Right atrium auricular region (tissue), 2 donors: Measurements from ENCODE around the gene TMEFF2. TPM values are rescaled to one million over a fixed set of nuclear protein-coding genes. Genes with fewer than 3 reads are reported as not detected.
"Not testable (repeated sequence)": the region's sequence is repeated elsewhere in the genome, so short reads cannot be mapped to it uniquely, and the experiment has no call there.

Source experiments
- DNase-seq: peaks from one replicate; pipeline ENCODE4 v3.0.0-alpha.2; 2019; ENCODE audit warnings: low spot score
- H3K27ac ChIP-seq, 2 donors: fragments of 200-600 bp; sonication (generic); 1 replicate in 1 of 2; 2 replicates in 1 of 2; pipeline ENCODE4 v1.5.1; 2016 to 2019
- H3K27me3 ChIP-seq, 2 donors: fragments of 200-600 bp; sonication (generic); one replicate each; pipeline versions ENCODE4 v1.5.1 to v1.6.0; 2017 to 2019
- H3K36me3 ChIP-seq: fragments of 200-600 bp; sonication (generic); one replicate; pipeline ENCODE4 v1.5.1; 2016
- H3K4me1 ChIP-seq, 2 donors: fragments of 200-600 bp; sonication (generic); one replicate each; pipeline versions ENCODE4 v1.5.1 to v1.6.0; 2017 to 2019
- H3K4me3 ChIP-seq, 2 donors: fragments of 200-600 bp; sonication (generic); 1 replicate in 1 of 2; 2 replicates in 1 of 2; pipeline ENCODE4 v1.5.1; 2017 to 2019; ENCODE audit warnings: mild to moderate bottlenecking in 1 of 2, moderate library complexity in 1 of 2
- H3K9me3 ChIP-seq, 2 donors: fragments of 200-600 bp; sonication (generic); one replicate each; pipeline ENCODE4 v1.5.1; 2019
- total RNA-seq, 2 donors: library from RNA; depleted of rRNA; stranded (reverse); fragments of >200 nt; gene quantifications; one replicate each; pipeline ENCODE4 v1.1.0, GENCODE V29; 2016
- TF ChIP-seq, protein P1 (sequence below), 2 donors: fragments of 200-600 bp; sonication (generic); IDR thresholded peaks; one replicate each; pipeline ENCODE4 v1.5.1; 2019; ENCODE audit warnings: antibody characterized with exemption in 2 of 2

The TMEFF2 gene
- total RNA-seq, 2 donors from 2014 or later = 0.56 TPM; not detected in 1

DNA sequence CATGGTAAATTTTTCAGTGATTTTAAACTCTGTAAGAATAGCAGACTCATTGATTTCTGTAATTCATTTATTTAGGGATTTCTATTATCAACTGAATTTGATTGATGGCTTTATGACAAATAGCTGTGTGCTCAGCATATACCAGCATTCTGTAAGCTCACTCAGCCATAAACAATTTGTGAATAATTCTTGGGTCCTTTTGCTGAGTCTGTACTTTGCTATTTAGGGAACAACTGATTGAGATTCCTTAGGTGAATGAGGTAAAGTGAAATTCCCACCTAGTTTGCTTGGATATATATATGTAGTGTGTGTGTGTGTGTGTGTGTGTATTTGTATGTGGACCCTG, 271.1 kb downstream of the TMEFF2 start:
- DNase-seq = no peak
- Histone ChIP-seq H3K27me3 (no peaks in the 10 kb centered on the region), H3K27ac (no peak overlapping the region), H3K4me1 (peaks cover 0 to 14% of the 10 kb centered on the region in 2 donors), H3K9me3 (no peaks in the 10 kb centered on the region), H3K4me3 (no peak overlapping the region), H3K36me3 (no peaks in the 10 kb centered on the region)
- TF ChIP-seq, protein P1, sequence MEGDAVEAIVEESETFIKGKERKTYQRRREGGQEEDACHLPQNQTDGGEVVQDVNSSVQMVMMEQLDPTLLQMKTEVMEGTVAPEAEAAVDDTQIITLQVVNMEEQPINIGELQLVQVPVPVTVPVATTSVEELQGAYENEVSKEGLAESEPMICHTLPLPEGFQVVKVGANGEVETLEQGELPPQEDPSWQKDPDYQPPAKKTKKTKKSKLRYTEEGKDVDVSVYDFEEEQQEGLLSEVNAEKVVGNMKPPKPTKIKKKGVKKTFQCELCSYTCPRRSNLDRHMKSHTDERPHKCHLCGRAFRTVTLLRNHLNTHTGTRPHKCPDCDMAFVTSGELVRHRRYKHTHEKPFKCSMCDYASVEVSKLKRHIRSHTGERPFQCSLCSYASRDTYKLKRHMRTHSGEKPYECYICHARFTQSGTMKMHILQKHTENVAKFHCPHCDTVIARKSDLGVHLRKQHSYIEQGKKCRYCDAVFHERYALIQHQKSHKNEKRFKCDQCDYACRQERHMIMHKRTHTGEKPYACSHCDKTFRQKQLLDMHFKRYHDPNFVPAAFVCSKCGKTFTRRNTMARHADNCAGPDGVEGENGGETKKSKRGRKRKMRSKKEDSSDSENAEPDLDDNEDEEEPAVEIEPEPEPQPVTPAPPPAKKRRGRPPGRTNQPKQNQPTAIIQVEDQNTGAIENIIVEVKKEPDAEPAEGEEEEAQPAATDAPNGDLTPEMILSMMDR (IDR thresholded peaks at IDR 0.05) = no peak

DNA sequence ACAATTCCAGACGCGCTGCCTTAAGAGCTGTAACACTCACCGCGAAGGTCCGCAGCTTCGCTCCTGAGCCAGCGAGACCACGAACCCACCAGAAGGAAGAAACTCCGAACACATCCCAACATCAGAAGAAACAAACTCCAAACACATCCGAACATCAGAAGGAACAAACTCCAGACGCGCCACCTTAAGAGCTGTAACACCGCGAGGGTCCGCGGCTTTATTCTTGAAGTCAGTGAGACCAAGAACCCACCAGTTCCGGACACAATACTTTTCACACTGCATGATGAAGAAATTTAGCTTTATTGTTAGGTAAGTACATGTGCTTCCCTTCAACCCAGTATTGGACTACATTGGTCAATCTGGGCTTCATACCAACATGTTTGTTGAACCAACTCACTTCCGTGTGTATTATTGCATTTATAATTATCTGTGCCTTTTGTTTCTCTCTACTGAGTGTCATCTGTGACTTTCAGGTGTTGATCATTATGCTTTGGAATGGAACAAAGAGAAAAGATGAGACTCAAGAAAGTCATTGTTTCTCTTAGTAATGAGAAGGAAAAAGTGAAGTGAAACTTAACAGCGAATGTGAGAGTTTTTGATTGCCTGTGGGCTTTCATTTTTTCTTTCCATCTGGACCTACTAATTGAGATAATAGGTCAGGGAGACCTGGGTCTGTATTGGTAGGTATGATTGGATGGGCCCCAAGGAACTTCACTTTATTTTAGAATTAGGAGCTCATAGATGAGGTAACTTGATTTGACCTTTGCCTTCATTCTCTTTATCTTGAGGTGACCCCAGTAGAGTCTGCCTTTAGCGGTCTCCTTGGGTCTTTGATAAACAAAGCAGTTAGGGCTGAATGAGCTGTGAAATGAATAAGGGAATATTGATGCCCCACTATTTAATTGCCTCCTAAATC, 271.7 kb downstream of the TMEFF2 start:
- Histone ChIP-seq H3K9me3 (no peaks in the 10 kb centered on the region), H3K27me3 (no peaks in the 10 kb centered on the region), H3K36me3 (no peaks in the 10 kb centered on the region), H3K27ac (no peak overlapping the region), H3K4me3 (no peak overlapping the region), H3K4me1 (peaks cover 0 to 14% of the 10 kb centered on the region in 2 donors)
- TF ChIP-seq, protein P1 (IDR thresholded peaks at IDR 0.05) = no peak
- no peak for DNase-seq

DNA sequence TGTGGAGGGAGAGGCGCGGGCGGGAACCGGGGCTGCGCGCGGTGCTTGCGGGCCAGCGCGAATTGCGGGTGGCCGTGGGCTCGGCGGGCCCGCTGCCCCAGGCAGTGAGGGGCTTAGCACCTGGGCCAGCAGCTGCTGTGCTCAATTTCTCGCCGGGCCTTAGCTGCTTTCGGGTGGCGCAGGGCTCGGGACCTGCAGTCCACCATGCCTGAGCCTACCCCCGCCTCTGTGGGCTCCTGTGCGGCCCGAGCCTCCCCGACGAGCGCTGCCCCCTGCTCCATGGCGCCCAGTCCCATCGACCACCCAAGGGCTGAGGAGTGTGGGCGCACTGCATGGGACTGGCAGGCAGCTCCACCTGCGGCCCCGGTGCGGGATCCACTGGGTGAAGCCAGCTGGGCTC, 273.1 kb downstream of the TMEFF2 start:
- H3K4me3 ChIP-seq, H3K27ac ChIP-seq: not testable (repeated sequence)

DNA sequence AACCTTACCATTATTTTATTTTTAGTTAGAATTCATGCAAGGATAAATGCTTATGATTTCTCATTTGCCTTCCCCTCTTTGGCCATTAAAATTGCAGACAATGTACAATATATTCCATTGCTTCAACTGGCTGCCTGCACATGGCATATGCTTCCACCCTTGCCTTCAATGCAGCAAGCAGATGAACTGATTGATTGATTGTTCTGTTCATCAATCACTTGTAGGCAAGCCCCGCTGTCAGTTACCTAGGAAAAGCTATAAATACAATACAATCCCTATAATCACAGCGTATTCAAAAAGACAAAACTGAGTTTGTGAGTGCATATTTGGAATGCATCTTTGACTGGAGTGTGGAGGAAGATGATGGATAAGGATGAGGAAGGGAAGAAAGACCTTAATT, 274.2 kb downstream of the TMEFF2 start:
- H3K36me3 ChIP-seq = no peaks in the 10 kb centered on the region
- no peak overlapping the region for H3K27ac ChIP-seq
- TF ChIP-seq, protein P1 (IDR thresholded peaks at IDR 0.05) = no peak
- H3K27me3 ChIP-seq = no peaks in the 10 kb centered on the region
- no peaks in the 10 kb centered on the region for H3K9me3 ChIP-seq
- H3K4me3 ChIP-seq = no peak overlapping the region
- peaks cover 0 to 7% of the 10 kb centered on the region in 2 donors for H3K4me1 ChIP-seq
- no peak for DNase-seq

More for the DNA sequence above, 273.1 kb downstream of the TMEFF2 start:
- H3K9me3 ChIP-seq, H3K36me3 ChIP-seq, DNase-seq, H3K27me3 ChIP-seq, H3K4me1 ChIP-seq: not testable (repeated sequence)

DNA sequence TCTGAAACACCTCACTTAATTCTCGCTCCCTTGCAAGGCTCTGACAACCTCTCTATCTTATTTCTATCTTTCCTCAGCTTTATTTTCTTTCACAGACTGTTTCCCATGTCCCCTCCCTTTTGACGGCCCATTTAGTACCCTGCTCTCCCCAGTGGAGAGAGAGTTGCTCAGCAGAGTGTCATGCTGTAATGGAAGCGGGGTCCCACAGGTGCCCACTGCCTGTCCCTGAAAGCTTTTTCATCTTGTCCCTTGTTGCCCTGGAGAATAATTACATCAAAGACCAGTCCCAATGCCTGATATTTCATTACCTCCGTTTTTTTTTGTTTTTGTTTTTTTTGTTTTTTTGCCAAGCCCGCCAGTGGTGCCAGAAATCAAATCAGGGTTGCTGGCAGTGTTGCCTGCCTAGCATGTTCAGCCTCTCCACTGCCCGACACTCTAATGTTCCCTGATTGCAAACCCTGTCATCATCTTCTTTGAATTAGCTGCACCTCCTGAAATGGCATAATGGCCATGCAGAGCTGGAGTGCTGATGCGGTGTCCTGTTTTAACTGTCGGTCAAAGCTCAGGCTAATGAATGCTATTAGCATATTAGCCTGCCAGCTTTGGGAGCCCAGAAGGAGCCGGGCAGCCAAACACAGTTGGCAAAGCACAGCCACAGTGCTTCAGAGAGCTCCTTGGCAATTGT, 276.6 kb downstream of the TMEFF2 start:
- no peaks in the 10 kb centered on the region for H3K27me3 ChIP-seq
- no peaks in the 10 kb centered on the region for H3K9me3 ChIP-seq
- no peak overlapping the region for H3K4me3 ChIP-seq
- H3K27ac ChIP-seq = no peak overlapping the region
- H3K36me3 ChIP-seq = no peaks in the 10 kb centered on the region
- no peak for DNase-seq
- H3K4me1 ChIP-seq = peaks cover 0 to 7% of the 10 kb centered on the region in 2 donors
- TF ChIP-seq, protein P1 (IDR thresholded peaks at IDR 0.05) = no peak

DNA sequence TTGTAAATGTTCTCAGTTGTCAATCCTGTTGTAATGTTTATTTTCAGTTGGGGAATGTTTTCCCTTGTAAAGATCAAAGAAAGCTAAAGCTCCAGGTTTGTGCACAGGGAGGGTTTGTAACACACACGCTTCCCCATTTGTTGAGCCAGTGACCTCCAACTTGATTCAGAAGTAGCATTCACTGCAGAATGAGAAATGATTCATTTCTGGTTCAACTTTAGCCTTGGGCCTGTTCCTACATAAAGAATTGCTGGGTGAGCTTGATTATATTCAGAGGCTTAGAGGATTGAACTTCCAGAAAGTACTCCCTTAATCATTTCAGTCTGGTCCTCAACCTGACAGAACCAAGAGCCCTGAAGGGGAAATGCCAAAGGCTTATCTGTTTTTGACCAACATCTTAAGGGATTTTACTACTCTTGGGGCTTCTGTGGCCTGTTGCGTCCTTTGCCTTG, 277.3 kb downstream of the TMEFF2 start:
- Histone ChIP-seq H3K4me1 (peaks cover 0 to 7% of the 10 kb centered on the region in 2 donors), H3K27me3 (no peaks in the 10 kb centered on the region), H3K36me3 (no peaks in the 10 kb centered on the region), H3K9me3 (no peaks in the 10 kb centered on the region), H3K4me3 (no peak overlapping the region), H3K27ac (no peak overlapping the region)
- TF ChIP-seq, protein P1 (IDR thresholded peaks at IDR 0.05) = no peak
- no peak for DNase-seq
